CD14-positive monocyte (primary cell): ENCODE data around the gene CREB5. TPM values are rescaled to one million over a fixed set of nuclear protein-coding genes. Genes with fewer than 3 reads are reported as not detected.
A peak's percentile ranks its signal among the peaks of the same experiment; 100 is the strongest.

Experiments
- DNase-seq, 3 donors: peaks; one replicate each; pipeline ENCODE4 v3.0.0-alpha.2; 2011 to 2022
- H2AFZ ChIP-seq: 2 replicates; pipeline ENCODE4 v1.6.0; 2012; ENCODE audit warnings: mild to moderate bottlenecking, low read depth, low read length, inconsistent platforms; ENCODE audit not compliant: insufficient read depth, poor library complexity, severe bottlenecking
- H3K27ac ChIP-seq, 2 donors: 1 replicate in 1 of 2; 2 replicates in 1 of 2; pipeline ENCODE4 v1.5.1; 2012 to 2013; ENCODE audit warnings: low read length in 2 of 2, control low read depth in 1 of 2, inconsistent platforms in 1 of 2, low read depth in 1 of 2, mild to moderate bottlenecking in 1 of 2
- H3K27me3 ChIP-seq, 2 donors: one replicate each; pipeline versions ENCODE4 v1.6.0 to v1.6.1; 2011 to 2013; ENCODE audit warnings: low read length in 2 of 2; ENCODE audit not compliant: control insufficient read depth in 2 of 2, insufficient read depth in 2 of 2
- H3K36me3 ChIP-seq, 2 donors: replicated peaks in 1 of 2; 1 replicate in 1 of 2; 2 replicates in 1 of 2; pipeline versions ENCODE4 v1.5.1 to v1.6.1; 2012 to 2013; ENCODE audit warnings: low read length in 2 of 2, control low read depth in 1 of 2, inconsistent platforms in 1 of 2, mild to moderate bottlenecking in 1 of 2; ENCODE audit not compliant: insufficient read depth in 2 of 2, control insufficient read depth in 1 of 2
- H3K4me1 ChIP-seq, 2 donors: 1 replicate in 1 of 2; 2 replicates in 1 of 2; pipeline versions ENCODE4 v1.5.1 to v1.6.1; 2012 to 2013; ENCODE audit warnings: low read length in 2 of 2, control low read depth in 1 of 2, inconsistent platforms in 1 of 2, mild to moderate bottlenecking in 1 of 2, moderate library complexity in 1 of 2; ENCODE audit not compliant: insufficient read depth in 2 of 2, control insufficient read depth in 1 of 2
- H3K4me2 ChIP-seq: replicated peaks from 2 replicates; pipeline ENCODE3; 2012; ENCODE audit warnings: low read length, moderate library complexity, mild to moderate bottlenecking; ENCODE audit not compliant: poor library complexity, severe bottlenecking; ENCODE audit errors: extremely low read depth
- H3K4me3 ChIP-seq, 3 experiments: fragments of 200-600 bp in 1 of 3; sonication (generic) in 1 of 3; replicated peaks in 1 of 3; 1 replicate in 2 of 3; 2 replicates in 1 of 3; pipeline ENCODE4 v1.5.1; 2011 to 2013; ENCODE audit warnings: low read length in 3 of 3, mild to moderate bottlenecking in 3 of 3, control low read depth in 2 of 3, low read depth in 2 of 3, inconsistent platforms in 1 of 3, moderate library complexity in 1 of 3
- H3K79me2 ChIP-seq: 2 replicates; pipeline ENCODE4 v1.6.0; 2012; ENCODE audit warnings: mild to moderate bottlenecking, control low read depth, inconsistent platforms, low read length, moderate library complexity; ENCODE audit not compliant: insufficient read depth
- H3K9ac ChIP-seq: 2 replicates; pipeline ENCODE4 v1.6.0; 2017; ENCODE audit warnings: low read length, mild to moderate bottlenecking; ENCODE audit not compliant: insufficient read depth, poor library complexity, severe bottlenecking
- H3K9me3 ChIP-seq, 2 donors: replicated peaks in 1 of 2; 1 replicate in 1 of 2; 2 replicates in 1 of 2; pipeline versions ENCODE4 v1.5.1 to v1.6.1; 2012 to 2013; ENCODE audit warnings: low read length in 2 of 2, control low read depth in 1 of 2; ENCODE audit not compliant: control insufficient read depth in 1 of 2, insufficient read depth in 1 of 2
- H4K20me1 ChIP-seq: 2 replicates; pipeline ENCODE4 v1.6.0; 2012; ENCODE audit warnings: mild to moderate bottlenecking, low read length, control low read depth, moderate library complexity; ENCODE audit not compliant: insufficient read depth
- H3K27ac Mint-ChIP-seq, 7 donors: one replicate each; pipeline ENCODE4 v1.8.0; 2020; ENCODE audit warnings: mild to moderate bottlenecking in 7 of 7, mixed read lengths in 7 of 7, moderate library complexity in 6 of 7, inconsistent platforms in 2 of 7
- H3K27me3 Mint-ChIP-seq, 3 donors: one replicate each; pipeline ENCODE4 v1.8.0; 2021 to 2022; ENCODE audit warnings: low read depth in 3 of 3, mild to moderate bottlenecking in 3 of 3, mixed read lengths in 3 of 3, moderate library complexity in 3 of 3, inconsistent platforms in 1 of 3
- H3K36me3 Mint-ChIP-seq, 2 donors: one replicate each; pipeline ENCODE4 v1.8.0; 2020; ENCODE audit warnings: mixed read lengths in 2 of 2, inconsistent platforms in 1 of 2, mild to moderate bottlenecking in 1 of 2
- H3K4me1 Mint-ChIP-seq: one replicate; pipeline ENCODE4 v1.8.0; 2020; ENCODE audit warnings: mild to moderate bottlenecking, mixed read lengths
- H3K4me3 Mint-ChIP-seq, 2 donors: one replicate each; pipeline ENCODE4 v1.8.0; 2020; ENCODE audit warnings: mild to moderate bottlenecking in 2 of 2, mixed read lengths in 2 of 2, moderate library complexity in 1 of 2
- H3K9me3 Mint-ChIP-seq, 7 donors: one replicate each; pipeline ENCODE4 v1.8.0; 2020 to 2022; ENCODE audit warnings: mixed read lengths in 7 of 7, mild to moderate bottlenecking in 6 of 7, moderate library complexity in 6 of 7, inconsistent platforms in 2 of 7
- WGBS: methylation state at CpG from one replicate; pipeline ENCODE4 v1.1.5; 2013; ENCODE audit warnings: missing lambda C conversion rate; ENCODE audit not compliant: insufficient coverage; 5-methylcytosine and 5-hydroxymethylcytosine counted together
- intact Hi-C, 2 donors: fragments of 100-400 bp; cut with micrococcal nuclease; formaldehyde crosslinking; loops; one replicate each; pipeline versions ENCODE4 v1.15.0 to v1.15.1; 2023
- polyA plus RNA-seq, 3 donors: library from polyadenylated mRNA; depleted of rRNA in 1 of 3; unstranded in 2 of 3; stranded (reverse) in 1 of 3; fragments of 300-500 nt in 2 of 3; fragments of >200 nt in 1 of 3; fragmentation: Illumina TruSeq in 2 of 3; gene quantifications; 1 replicate in 2 of 3; 2 replicates in 1 of 3; pipeline ENCODE4 v1.2.3, GENCODE V29; 2012 to 2021
- TF ChIP-seq, protein P1 (sequence below): fragments of 200-600 bp; IDR thresholded peaks from one replicate; pipeline ENCODE4 v1.8.0; 2022; ENCODE audit warnings: antibody characterized with exemption, mild to moderate bottlenecking

The CREB5 gene
- polyA plus RNA-seq, 3 donors, result 25.1 to 72.3 (median 44.2) TPM

DNA sequence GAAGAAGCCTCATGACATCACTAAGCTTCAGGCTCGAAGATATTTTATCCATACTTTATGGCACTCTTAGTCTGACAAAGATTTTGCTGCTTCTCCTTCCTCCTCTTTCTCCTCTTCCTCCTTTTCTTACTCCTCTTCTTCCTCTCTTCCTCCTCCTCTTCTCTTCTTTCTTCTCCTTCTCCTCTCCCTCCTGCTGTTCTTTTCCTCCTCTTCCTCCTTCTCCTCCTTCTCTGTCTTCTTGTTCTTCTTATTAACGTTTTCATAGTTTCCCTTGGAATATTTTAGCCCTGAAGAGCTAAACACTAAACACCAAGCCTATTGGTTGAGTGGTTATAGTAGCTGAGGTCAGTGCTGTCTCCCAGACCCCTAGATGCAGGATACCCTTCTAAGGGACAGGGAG, 137.7 kb downstream of the CREB5 start:
- Histone ChIP-seq H3K9me3 (peaks cover 0 to 5% of the 10 kb centered on the region in 2 donors), H3K4me2 (no peak overlapping the region), H3K27me3 (peaks cover 0 to 3% of the 10 kb centered on the region in 2 donors), H3K27ac (no peak overlapping the region), H3K4me1 (no peaks in the 10 kb centered on the region), H3K36me3 (no peaks in the 10 kb centered on the region), H3K4me3 (no peak overlapping the region), H2AFZ (no peak overlapping the region), H3K79me2 (no peaks in the 10 kb centered on the region), H3K9ac (no peak overlapping the region), H4K20me1 (no peaks in the 10 kb centered on the region)
- TF ChIP-seq, protein P1, sequence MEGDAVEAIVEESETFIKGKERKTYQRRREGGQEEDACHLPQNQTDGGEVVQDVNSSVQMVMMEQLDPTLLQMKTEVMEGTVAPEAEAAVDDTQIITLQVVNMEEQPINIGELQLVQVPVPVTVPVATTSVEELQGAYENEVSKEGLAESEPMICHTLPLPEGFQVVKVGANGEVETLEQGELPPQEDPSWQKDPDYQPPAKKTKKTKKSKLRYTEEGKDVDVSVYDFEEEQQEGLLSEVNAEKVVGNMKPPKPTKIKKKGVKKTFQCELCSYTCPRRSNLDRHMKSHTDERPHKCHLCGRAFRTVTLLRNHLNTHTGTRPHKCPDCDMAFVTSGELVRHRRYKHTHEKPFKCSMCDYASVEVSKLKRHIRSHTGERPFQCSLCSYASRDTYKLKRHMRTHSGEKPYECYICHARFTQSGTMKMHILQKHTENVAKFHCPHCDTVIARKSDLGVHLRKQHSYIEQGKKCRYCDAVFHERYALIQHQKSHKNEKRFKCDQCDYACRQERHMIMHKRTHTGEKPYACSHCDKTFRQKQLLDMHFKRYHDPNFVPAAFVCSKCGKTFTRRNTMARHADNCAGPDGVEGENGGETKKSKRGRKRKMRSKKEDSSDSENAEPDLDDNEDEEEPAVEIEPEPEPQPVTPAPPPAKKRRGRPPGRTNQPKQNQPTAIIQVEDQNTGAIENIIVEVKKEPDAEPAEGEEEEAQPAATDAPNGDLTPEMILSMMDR, result no peak
- Mint-ChIP-seq H3K9me3 (peaks cover 0 to 6% (median 4%) of the 10 kb centered on the region in 7 donors), H3K4me3 (no peak overlapping the region), H3K27me3 (peaks cover 11 to 14% (median 12%) of the 10 kb centered on the region in 3 donors), H3K4me1 (peaks cover 6% of the 10 kb centered on the region), H3K36me3 (no peaks in the 10 kb centered on the region), H3K27ac (no peak overlapping the region)
- 82% methylated on average over 1 of the region's 2 CpGs for WGBS
- intact Hi-C loops, result no loop called here
- no peak for DNase-seq

DNA sequence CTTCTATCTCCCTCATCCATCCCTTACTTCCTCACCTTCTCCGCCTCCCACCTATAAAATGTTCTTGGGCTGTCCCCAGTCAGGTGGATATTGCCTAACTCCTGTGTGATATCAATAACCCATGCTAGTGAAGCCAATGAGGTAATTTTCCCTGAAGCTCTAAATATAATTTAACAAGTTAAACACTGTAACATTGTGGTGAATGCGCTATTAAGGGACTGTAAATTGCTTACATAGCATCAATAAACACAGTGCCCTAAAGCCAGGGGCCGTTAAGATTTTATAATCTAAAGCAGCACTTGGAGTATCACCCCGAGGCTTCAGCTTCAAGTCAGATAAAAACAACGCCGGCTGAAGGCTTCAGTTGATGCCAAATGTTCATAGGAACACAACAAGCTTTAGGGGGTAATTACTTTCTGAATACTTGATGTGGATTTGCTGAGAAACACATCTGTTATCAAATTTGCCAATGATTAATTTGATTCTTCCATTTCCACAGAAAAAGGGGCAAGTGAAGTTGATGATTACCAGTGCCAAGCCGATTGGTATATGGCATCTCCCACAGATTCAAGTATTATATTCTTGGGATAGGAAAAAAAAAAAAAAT, 138.4 kb downstream of the CREB5 start:
- Histone ChIP-seq H3K4me3 (no peak overlapping the region), H3K4me2 (no peak overlapping the region), H3K79me2 (no peaks in the 10 kb centered on the region), H3K27ac (no peak overlapping the region), H3K9me3 (peaks cover 0 to 5% of the 10 kb centered on the region in 2 donors), H2AFZ (no peak overlapping the region), H4K20me1 (no peaks in the 10 kb centered on the region), H3K27me3 (peaks cover 0 to 3% of the 10 kb centered on the region in 2 donors), H3K9ac (no peak overlapping the region), H3K36me3 (no peaks in the 10 kb centered on the region), H3K4me1 (no peaks in the 10 kb centered on the region)
- peaks cover 0 to 6% (median 4%) of the 10 kb centered on the region in 7 donors for H3K9me3 Mint-ChIP-seq
- peaks cover 10 to 13% (median 12%) of the 10 kb centered on the region in 3 donors for H3K27me3 Mint-ChIP-seq
- intact Hi-C loops, result no loop called here
- H3K27ac Mint-ChIP-seq, result no peak overlapping the region
- H3K36me3 Mint-ChIP-seq, result no peaks in the 10 kb centered on the region
- 83% methylated on average over 4 of the region's 7 CpGs for WGBS
- H3K4me1 Mint-ChIP-seq, result peaks cover 6% of the 10 kb centered on the region
- peak overlapping the region in 1 of 2 donors; percentile 18 for H3K4me3 Mint-ChIP-seq
- no peak for DNase-seq
- TF ChIP-seq, protein P1, result no peak
